HepG2 (cell line): ENCODE data around the gene ZNF10. TPM values are rescaled to one million over a fixed set of nuclear protein-coding genes. Genes with fewer than 3 reads are reported as not detected.

Source experiments
- DNMT3B ChIP-seq: conservative IDR thresholded peaks from 2 replicates; pipeline ENCODE4 v1.6.1; 2016; ENCODE audit warnings: missing biosample characterization, control low read depth
- HIVEP1 ChIP-seq: sonication (generic); formaldehyde crosslinking; IDR thresholded peaks from 2 replicates; pipeline ENCODE4 v1.4.0; 2020; ENCODE audit warnings: mild to moderate bottlenecking, missing genetic modification reagents
- HNRNPH1 ChIP-seq: fragments of 200-400 bp; formaldehyde crosslinking; optimal IDR thresholded peaks from 2 replicates; pipeline ENCODE3; 2017; ENCODE audit warnings: mild to moderate bottlenecking, low read depth, low read length
- ISX ChIP-seq: sonication (generic); formaldehyde crosslinking; conservative IDR thresholded peaks from 2 replicates; pipeline ENCODE4 v1.5.0; 2020; ENCODE audit warnings: missing genetic modification reagents
- KDM6A ChIP-seq: IDR thresholded peaks from 2 replicates; pipeline ENCODE4 v1.6.1; 2016; ENCODE audit warnings: low read depth
- MTA1 ChIP-seq: sonication (generic); formaldehyde crosslinking; IDR thresholded peaks from 2 replicates; pipeline ENCODE4 v1.4.0; 2020; ENCODE audit warnings: missing genetic modification reagents, mild to moderate bottlenecking, borderline replicate concordance
- SP1 ChIP-seq, 2 experiments: fragments of 450-650 bp in 1 of 2; sonication (generic) in 1 of 2; formaldehyde crosslinking in 1 of 2; IDR thresholded peaks; 2 replicates each; pipeline versions ENCODE4 v1.4.0 to v1.6.1; 2016 to 2020; ENCODE audit warnings: missing genetic modification reagents in 1 of 2
- SPEN ChIP-seq: sonication (generic); formaldehyde crosslinking; IDR thresholded peaks from 2 replicates; pipeline ENCODE4 v1.5.1; 2020; ENCODE audit warnings: low read depth, mild to moderate bottlenecking, missing genetic modification reagents
- TCF12 ChIP-seq, 2 experiments: fragments of 450-650 bp in 1 of 2; sonication (generic) in 1 of 2; formaldehyde crosslinking in 1 of 2; IDR thresholded peaks; 2 replicates each; pipeline versions ENCODE4 v1.6.1 to v1.8.0; 2017 to 2022; ENCODE audit warnings: antibody characterized with exemption in 1 of 2, mild to moderate bottlenecking in 1 of 2, missing genetic modification reagents in 1 of 2, moderate library complexity in 1 of 2
- ZKSCAN1 ChIP-seq: fragments of 150-350 bp; IDR thresholded peaks from 2 replicates; pipeline ENCODE4 v1.6.1; 2014; ENCODE audit warnings: low read length
- ZNF124 ChIP-seq: sonication (generic); formaldehyde crosslinking; IDR thresholded peaks from 2 replicates; pipeline ENCODE4 v1.4.0; 2020; ENCODE audit warnings: missing genetic modification reagents
- ZNF430 ChIP-seq: sonication (generic); formaldehyde crosslinking; IDR thresholded peaks from 2 replicates; pipeline ENCODE4 v1.9.0; 2021; ENCODE audit warnings: mild to moderate bottlenecking, missing genetic modification reagents
- ZNF724P ChIP-seq: sonication (generic); formaldehyde crosslinking; IDR thresholded peaks from 2 replicates; pipeline ENCODE4 v1.8.0; 2022; ENCODE audit warnings: missing genetic modification reagents, borderline replicate concordance
- ZNF850 ChIP-seq: sonication (generic); formaldehyde crosslinking; conservative IDR thresholded peaks from 2 replicates; pipeline ENCODE4 v1.9.0; 2021; ENCODE audit warnings: mild to moderate bottlenecking, missing genetic modification reagents
- polyA plus RNA-seq, 8 experiments: library from polyadenylated mRNA; depleted of rRNA in 3 of 8; stranded (reverse) in 7 of 8; unstranded in 1 of 8; fragments of >200 nt; fragmentation: Illumina TruSeq in 4 of 8; extraction: Trizol in 4 of 8; gene quantifications; 2 replicates each; pipeline versions ENCODE4 v1.2.1 to v1.2.3, GENCODE V29; 2011 to 2016; ENCODE audit warnings: low read depth in 4 of 8, missing spikeins in 1 of 8, mixed read lengths in 1 of 8; ENCODE audit not compliant: insufficient read depth in 1 of 8
- total RNA-seq, 5 experiments: library from RNA; depleted of rRNA; stranded (reverse); fragments of >200 nt; fragmentation: Illumina TruSeq; extraction: Trizol; gene quantifications; 2 replicates each; pipeline ENCODE4 v1.2.3, GENCODE V29; 2016; ENCODE audit warnings: low read depth in 1 of 5
- TF ChIP-seq, protein P1 (sequence below): sonication (generic); formaldehyde crosslinking; conservative IDR thresholded peaks from 2 replicates; pipeline ENCODE4 v1.4.0; 2020; ENCODE audit warnings: missing genetic modification reagents
- TF ChIP-seq, protein P2 (sequence below): sonication (generic); formaldehyde crosslinking; IDR thresholded peaks from 2 replicates; pipeline ENCODE4 v1.4.0; 2020; ENCODE audit warnings: missing genetic modification reagents, low read depth, mild to moderate bottlenecking, borderline replicate concordance
- TF ChIP-seq, protein P3 (sequence below): sonication (generic); formaldehyde crosslinking; IDR thresholded peaks from 2 replicates; pipeline ENCODE4 v1.8.0; 2022; ENCODE audit warnings: mild to moderate bottlenecking, missing genetic modification reagents, moderate library complexity
- TF ChIP-seq, protein P4 (sequence below): sonication (generic); formaldehyde crosslinking; IDR thresholded peaks from 2 replicates; pipeline ENCODE4 v1.5.1; 2020; ENCODE audit warnings: mild to moderate bottlenecking, missing genetic modification reagents, borderline replicate concordance
- TF ChIP-seq, protein P5 (sequence below): sonication (generic); formaldehyde crosslinking; IDR thresholded peaks from 2 replicates; pipeline ENCODE4 v1.5.1; 2020; ENCODE audit warnings: missing genetic modification reagents, mild to moderate bottlenecking, borderline replicate concordance

ZNF10 gene
- total and polyA plus RNA-seq, 2 of the 13 experiments (the other 11 are each of a cell fraction or from before 2014, with no cell fraction given): 2.9 to 6.5 TPM

DNA sequence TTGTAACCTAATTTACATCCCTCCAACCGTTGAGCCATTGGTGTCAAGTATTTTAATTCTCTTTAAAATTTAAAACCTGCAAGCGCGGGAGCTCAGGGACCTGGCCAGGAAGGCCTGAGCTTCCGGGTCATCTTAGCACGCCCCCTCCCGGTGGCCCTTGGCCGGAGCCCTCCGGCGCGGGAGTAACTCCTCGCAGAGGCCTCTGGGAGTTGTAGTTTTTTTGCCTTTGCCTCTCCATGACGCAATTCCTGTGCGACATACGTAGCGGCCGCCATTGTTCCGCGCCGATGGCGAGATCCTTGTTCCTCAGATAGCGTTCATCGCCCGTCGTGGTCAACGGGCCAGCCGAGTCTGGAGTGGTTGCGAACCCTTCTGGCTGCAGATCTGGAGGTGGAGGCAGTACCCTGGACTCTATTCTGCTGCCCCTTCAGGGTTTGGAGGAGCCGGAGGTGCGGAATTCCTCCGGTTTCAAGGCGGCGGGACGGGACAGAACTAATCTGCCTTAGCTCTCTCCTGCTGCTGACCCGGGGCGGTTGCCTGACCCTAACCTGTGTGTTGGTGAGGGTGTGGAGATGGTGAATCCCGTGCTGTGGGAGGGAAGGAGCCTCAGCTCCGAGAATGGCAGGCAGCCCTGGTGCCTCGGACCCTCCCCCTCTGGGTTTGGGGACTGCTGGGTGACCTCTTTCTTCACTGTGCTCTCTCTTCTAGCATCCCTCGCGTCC lies 51.0 kb downstream of the ZNF10 start, which contains the start of gene ZNF268 (continued):
- no peak for TF ChIP-seq ZNF124
- no peak for TF ChIP-seq ZNF724P (CRISPR knock-in tag)
- TF ChIP-seq, protein P1, sequence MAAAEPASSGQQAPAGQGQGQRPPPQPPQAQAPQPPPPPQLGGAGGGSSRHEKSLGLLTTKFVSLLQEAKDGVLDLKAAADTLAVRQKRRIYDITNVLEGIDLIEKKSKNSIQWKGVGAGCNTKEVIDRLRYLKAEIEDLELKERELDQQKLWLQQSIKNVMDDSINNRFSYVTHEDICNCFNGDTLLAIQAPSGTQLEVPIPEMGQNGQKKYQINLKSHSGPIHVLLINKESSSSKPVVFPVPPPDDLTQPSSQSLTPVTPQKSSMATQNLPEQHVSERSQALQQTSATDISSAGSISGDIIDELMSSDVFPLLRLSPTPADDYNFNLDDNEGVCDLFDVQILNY (CRISPR knock-in tag): no peak; the same call in 1 of the 2 replicates
- TF ChIP-seq ZNF430: peak; percentile 70; the same call in 1 of the 2 replicates
- TF ChIP-seq, protein P2, sequence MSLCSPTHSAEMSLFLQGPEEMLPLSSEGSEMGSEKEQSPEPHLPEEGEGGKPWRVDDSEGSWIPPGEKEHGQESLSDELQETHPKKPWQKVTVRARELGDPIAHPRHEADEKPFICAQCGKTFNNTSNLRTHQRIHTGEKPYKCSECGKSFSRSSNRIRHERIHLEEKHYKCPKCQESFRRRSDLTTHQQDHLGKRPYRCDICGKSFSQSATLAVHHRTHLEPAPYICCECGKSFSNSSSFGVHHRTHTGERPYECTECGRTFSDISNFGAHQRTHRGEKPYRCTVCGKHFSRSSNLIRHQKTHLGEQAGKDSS: no peak
- TF ChIP-seq KDM6A (CRISPR knock-in tag): no peak
- TF ChIP-seq ISX (CRISPR knock-in tag): no peak
- TF ChIP-seq TCF12 (IDR thresholded peaks at IDR 0.05): no peak
- no peak for TF ChIP-seq TCF12 (CRISPR knock-in tag; IDR thresholded peaks at IDR 0.05)
- no peak for TF ChIP-seq DNMT3B
- no peak for TF ChIP-seq MTA1 (CRISPR knock-in tag)
- no peak for TF ChIP-seq SP1 (IDR thresholded peaks at IDR 0.05)
- TF ChIP-seq SP1 (CRISPR knock-in tag; IDR thresholded peaks at IDR 0.05): peak; percentile 59; the same call in 1 of the 2 replicates
- TF ChIP-seq HIVEP1 (CRISPR knock-in tag): no peak
- TF ChIP-seq, protein P3, sequence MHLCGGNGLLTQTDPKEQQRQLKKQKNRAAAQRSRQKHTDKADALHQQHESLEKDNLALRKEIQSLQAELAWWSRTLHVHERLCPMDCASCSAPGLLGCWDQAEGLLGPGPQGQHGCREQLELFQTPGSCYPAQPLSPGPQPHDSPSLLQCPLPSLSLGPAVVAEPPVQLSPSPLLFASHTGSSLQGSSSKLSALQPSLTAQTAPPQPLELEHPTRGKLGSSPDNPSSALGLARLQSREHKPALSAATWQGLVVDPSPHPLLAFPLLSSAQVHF (CRISPR knock-in tag): no peak
- TF ChIP-seq HNRNPH1: no peak
- TF ChIP-seq ZNF850 (CRISPR knock-in tag): no peak
- TF ChIP-seq ZKSCAN1: 0 out of 2 replicates have a peak, but pooled peaks have one; percentile 15
- TF ChIP-seq, protein P4, sequence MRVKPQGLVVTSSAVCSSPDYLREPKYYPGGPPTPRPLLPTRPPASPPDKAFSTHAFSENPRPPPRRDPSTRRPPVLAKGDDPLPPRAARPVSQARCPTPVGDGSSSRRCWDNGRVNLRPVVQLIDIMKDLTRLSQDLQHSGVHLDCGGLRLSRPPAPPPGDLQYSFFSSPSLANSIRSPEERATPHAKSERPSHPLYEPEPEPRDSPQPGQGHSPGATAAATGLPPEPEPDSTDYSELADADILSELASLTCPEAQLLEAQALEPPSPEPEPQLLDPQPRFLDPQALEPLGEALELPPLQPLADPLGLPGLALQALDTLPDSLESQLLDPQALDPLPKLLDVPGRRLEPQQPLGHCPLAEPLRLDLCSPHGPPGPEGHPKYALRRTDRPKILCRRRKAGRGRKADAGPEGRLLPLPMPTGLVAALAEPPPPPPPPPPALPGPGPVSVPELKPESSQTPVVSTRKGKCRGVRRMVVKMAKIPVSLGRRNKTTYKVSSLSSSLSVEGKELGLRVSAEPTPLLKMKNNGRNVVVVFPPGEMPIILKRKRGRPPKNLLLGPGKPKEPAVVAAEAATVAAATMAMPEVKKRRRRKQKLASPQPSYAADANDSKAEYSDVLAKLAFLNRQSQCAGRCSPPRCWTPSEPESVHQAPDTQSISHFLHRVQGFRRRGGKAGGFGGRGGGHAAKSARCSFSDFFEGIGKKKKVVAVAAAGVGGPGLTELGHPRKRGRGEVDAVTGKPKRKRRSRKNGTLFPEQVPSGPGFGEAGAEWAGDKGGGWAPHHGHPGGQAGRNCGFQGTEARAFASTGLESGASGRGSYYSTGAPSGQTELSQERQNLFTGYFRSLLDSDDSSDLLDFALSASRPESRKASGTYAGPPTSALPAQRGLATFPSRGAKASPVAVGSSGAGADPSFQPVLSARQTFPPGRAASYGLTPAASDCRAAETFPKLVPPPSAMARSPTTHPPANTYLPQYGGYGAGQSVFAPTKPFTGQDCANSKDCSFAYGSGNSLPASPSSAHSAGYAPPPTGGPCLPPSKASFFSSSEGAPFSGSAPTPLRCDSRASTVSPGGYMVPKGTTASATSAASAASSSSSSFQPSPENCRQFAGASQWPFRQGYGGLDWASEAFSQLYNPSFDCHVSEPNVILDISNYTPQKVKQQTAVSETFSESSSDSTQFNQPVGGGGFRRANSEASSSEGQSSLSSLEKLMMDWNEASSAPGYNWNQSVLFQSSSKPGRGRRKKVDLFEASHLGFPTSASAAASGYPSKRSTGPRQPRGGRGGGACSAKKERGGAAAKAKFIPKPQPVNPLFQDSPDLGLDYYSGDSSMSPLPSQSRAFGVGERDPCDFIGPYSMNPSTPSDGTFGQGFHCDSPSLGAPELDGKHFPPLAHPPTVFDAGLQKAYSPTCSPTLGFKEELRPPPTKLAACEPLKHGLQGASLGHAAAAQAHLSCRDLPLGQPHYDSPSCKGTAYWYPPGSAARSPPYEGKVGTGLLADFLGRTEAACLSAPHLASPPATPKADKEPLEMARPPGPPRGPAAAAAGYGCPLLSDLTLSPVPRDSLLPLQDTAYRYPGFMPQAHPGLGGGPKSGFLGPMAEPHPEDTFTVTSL (CRISPR knock-in tag): 0 out of 2 replicates have a peak, but pooled peaks have one; percentile 38
- TF ChIP-seq SPEN: peak; percentile 84
- TF ChIP-seq, protein P5, sequence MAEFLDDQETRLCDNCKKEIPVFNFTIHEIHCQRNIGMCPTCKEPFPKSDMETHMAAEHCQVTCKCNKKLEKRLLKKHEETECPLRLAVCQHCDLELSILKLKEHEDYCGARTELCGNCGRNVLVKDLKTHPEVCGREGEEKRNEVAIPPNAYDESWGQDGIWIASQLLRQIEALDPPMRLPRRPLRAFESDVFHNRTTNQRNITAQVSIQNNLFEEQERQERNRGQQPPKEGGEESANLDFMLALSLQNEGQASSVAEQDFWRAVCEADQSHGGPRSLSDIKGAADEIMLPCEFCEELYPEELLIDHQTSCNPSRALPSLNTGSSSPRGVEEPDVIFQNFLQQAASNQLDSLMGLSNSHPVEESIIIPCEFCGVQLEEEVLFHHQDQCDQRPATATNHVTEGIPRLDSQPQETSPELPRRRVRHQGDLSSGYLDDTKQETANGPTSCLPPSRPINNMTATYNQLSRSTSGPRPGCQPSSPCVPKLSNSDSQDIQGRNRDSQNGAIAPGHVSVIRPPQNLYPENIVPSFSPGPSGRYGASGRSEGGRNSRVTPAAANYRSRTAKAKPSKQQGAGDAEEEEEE (CRISPR knock-in tag): no peak
